ENCODE data around the gene ZNF750. TPM values are rescaled to one million over a fixed set of nuclear protein-coding genes. Genes with fewer than 3 reads are reported as not detected.
A peak's percentile ranks its signal among the peaks of the same experiment; 100 is the strongest.

Gene ZNF750
- total and polyA plus RNA-seq, 2 of the 13 experiments (the other 11 are each of a cell fraction or from before 2014, with no cell fraction given): not detected

DNA sequence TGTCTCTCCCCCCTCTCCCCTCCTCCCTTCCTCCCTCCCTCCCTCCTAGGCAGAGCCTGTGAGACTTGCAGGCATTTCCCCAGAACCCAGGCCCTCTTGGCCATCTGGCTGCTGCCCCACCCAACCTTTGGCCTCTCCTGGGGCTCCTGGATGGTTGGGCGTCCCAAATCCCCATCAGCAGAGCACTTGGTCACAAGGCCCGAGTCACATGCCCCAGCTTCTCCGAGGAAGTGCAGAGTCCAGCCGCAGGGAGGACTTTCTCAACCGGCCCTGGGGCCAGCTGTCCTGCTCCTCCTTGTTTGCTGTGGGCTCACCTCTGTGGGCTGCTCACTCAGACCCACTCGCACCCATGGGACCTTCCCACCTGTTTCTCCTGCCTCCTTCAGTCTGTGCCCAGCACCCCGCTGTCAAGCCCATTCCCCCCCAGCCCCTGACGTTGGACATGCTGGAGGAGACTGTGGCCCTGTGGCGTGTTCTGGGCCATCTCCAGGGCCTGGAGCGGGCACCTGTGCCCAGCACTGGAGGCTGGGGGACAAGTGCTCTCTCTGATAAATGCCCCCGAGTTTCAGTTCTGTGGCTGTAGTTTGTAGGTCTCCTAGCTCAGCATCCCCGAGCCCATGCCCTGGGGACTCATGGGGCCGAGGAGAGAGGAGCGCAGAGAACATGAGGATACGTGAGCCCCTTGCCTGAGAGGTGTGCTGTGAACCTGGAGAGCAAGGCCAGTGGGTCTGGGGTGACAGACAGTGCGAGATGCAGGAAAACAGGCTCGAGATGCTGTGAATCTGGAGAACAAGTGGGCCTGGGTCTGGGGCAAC, 42.3 kb upstream of the ZNF750 start (continued):
- TF ChIP-seq, protein P1, sequence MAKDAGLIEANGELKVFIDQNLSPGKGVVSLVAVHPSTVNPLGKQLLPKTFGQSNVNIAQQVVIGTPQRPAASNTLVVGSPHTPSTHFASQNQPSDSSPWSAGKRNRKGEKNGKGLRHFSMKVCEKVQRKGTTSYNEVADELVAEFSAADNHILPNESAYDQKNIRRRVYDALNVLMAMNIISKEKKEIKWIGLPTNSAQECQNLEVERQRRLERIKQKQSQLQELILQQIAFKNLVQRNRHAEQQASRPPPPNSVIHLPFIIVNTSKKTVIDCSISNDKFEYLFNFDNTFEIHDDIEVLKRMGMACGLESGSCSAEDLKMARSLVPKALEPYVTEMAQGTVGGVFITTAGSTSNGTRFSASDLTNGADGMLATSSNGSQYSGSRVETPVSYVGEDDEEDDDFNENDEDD (CRISPR knock-in tag; IDR thresholded peaks at IDR 0.05; ENCODE audit: borderline replicate concordance): peak; percentile 50; the same call in 1 of the 2 replicates
- no peak for TF ChIP-seq MIER3 (CRISPR knock-in tag; IDR thresholded peaks at IDR 0.05; ENCODE audit: borderline replicate concordance)
- TF ChIP-seq, protein P2, sequence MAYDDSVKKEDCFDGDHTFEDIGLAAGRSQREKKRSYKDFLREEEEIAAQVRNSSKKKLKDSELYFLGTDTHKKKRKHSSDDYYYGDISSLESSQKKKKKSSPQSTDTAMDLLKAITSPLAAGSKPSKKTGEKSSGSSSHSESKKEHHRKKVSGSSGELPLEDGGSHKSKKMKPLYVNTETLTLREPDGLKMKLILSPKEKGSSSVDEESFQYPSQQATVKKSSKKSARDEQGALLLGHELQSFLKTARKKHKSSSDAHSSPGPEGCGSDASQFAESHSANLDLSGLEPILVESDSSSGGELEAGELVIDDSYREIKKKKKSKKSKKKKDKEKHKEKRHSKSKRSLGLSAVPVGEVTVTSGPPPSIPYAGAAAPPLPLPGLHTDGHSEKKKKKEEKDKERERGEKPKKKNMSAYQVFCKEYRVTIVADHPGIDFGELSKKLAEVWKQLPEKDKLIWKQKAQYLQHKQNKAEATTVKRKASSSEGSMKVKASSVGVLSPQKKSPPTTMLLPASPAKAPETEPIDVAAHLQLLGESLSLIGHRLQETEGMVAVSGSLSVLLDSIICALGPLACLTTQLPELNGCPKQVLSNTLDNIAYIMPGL (CRISPR knock-in tag; IDR thresholded peaks at IDR 0.05; ENCODE audit: borderline replicate concordance in 1 of 2, low read depth in 1 of 2): 0 out of 4 replicates have a peak, but pooled peaks of 1 of the 2 experiments have one; percentile 20
- no peak for TF ChIP-seq ZFP36 (IDR thresholded peaks at IDR 0.05; ENCODE audit: borderline replicate concordance, low read depth, low read length, partially characterized antibody)
- no peak for TF ChIP-seq ERF (CRISPR knock-in tag; IDR thresholded peaks at IDR 0.05)
- no peak for TF ChIP-seq PHF5A (CRISPR knock-in tag; IDR thresholded peaks at IDR 0.05; ENCODE audit: low read depth, unreplicated experiment)
- TF ChIP-seq ZNF83 (CRISPR knock-in tag; IDR thresholded peaks at IDR 0.05; ENCODE audit: borderline replicate concordance): no peak
- TF ChIP-seq PHB2 (IDR thresholded peaks at IDR 0.05; ENCODE audit: partially characterized antibody): no peak
- TF ChIP-seq THAP11 (CRISPR knock-in tag; IDR thresholded peaks at IDR 0.05): 0 out of 2 replicates have a peak, but pooled peaks have one; percentile 31
- no peak for TF ChIP-seq ZKSCAN1 (IDR thresholded peaks at IDR 0.05; ENCODE audit: low read length)
- peak; percentile 23; the same call in 1 of the 2 replicates for TF ChIP-seq ZNF605 (CRISPR knock-in tag; IDR thresholded peaks at IDR 0.05)
- TF ChIP-seq, protein P3, sequence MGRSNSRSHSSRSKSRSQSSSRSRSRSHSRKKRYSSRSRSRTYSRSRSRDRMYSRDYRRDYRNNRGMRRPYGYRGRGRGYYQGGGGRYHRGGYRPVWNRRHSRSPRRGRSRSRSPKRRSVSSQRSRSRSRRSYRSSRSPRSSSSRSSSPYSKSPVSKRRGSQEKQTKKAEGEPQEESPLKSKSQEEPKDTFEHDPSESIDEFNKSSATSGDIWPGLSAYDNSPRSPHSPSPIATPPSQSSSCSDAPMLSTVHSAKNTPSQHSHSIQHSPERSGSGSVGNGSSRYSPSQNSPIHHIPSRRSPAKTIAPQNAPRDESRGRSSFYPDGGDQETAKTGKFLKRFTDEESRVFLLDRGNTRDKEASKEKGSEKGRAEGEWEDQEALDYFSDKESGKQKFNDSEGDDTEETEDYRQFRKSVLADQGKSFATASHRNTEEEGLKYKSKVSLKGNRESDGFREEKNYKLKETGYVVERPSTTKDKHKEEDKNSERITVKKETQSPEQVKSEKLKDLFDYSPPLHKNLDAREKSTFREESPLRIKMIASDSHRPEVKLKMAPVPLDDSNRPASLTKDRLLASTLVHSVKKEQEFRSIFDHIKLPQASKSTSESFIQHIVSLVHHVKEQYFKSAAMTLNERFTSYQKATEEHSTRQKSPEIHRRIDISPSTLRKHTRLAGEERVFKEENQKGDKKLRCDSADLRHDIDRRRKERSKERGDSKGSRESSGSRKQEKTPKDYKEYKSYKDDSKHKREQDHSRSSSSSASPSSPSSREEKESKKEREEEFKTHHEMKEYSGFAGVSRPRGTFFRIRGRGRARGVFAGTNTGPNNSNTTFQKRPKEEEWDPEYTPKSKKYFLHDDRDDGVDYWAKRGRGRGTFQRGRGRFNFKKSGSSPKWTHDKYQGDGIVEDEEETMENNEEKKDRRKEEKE (IDR thresholded peaks at IDR 0.05): no peak
- no peak for TF ChIP-seq ZNF780A (CRISPR knock-in tag; IDR thresholded peaks at IDR 0.05)
- no peak for TF ChIP-seq ZNF782 (CRISPR knock-in tag; IDR thresholded peaks at IDR 0.05; ENCODE audit: borderline replicate concordance)
- TF ChIP-seq, protein P4, sequence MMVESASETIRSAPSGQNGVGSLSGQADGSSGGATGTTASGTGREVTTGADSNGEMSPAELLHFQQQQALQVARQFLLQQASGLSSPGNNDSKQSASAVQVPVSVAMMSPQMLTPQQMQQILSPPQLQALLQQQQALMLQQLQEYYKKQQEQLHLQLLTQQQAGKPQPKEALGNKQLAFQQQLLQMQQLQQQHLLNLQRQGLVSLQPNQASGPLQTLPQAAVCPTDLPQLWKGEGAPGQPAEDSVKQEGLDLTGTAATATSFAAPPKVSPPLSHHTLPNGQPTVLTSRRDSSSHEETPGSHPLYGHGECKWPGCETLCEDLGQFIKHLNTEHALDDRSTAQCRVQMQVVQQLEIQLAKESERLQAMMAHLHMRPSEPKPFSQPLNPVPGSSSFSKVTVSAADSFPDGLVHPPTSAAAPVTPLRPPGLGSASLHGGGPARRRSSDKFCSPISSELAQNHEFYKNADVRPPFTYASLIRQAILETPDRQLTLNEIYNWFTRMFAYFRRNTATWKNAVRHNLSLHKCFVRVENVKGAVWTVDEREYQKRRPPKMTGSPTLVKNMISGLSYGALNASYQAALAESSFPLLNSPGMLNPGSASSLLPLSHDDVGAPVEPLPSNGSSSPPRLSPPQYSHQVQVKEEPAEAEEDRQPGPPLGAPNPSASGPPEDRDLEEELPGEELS (CRISPR knock-in tag; IDR thresholded peaks at IDR 0.05): 0 out of 2 replicates have a peak, but pooled peaks have one; percentile 30
- TF ChIP-seq ATM (IDR thresholded peaks at IDR 0.05; ENCODE audit: borderline replicate concordance): no peak
- TF ChIP-seq, protein P5, sequence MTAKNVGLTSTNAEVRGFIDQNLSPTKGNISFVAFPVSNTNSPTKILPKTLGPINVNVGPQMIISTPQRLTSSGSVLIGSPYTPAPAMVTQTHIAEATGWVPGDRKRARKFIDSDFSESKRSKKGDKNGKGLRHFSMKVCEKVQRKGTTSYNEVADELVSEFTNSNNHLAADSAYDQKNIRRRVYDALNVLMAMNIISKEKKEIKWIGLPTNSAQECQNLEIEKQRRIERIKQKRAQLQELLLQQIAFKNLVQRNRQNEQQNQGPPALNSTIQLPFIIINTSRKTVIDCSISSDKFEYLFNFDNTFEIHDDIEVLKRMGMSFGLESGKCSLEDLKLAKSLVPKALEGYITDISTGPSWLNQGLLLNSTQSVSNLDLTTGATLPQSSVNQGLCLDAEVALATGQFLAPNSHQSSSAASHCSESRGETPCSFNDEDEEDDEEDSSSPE (CRISPR knock-in tag; IDR thresholded peaks at IDR 0.05): peak; percentile 43; the same call in 1 of the 2 replicates
- TF ChIP-seq, protein P6, sequence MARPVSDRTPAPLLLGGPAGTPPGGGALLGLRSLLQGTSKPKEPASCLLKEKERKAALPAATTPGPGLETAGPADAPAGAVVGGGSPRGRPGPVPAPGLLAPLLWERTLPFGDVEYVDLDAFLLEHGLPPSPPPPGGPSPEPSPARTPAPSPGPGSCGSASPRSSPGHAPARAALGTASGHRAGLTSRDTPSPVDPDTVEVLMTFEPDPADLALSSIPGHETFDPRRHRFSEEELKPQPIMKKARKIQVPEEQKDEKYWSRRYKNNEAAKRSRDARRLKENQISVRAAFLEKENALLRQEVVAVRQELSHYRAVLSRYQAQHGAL (CRISPR knock-in tag; IDR thresholded peaks at IDR 0.05; ENCODE audit: not compliant biosample characterization): no peak
